Endothelial cell of umbilical vein (primary cell): Measurements from ENCODE around the gene SH3PXD2A. TPM values are rescaled to one million over a fixed set of nuclear protein-coding genes. Genes with fewer than 3 reads are reported as not detected.

Experiments used
- BruUV-seq: library from RNA; stranded (reverse); fragments of 400-500 nt; replicated peaks from 2 replicates; lab custom pipeline; 2021; lab: Mats Ljungman, UMichigan
- CTCF ChIA-PET: fragments of 300-600, 350-600 bp; sonication (Branson Sonifier 250); formaldehyde crosslinking; loops from one replicate; lab custom pipeline; 2021; ENCODE audit warnings: antibody characterized with exemption, inconsistent platforms; lab: Charles Lee
- POLR2A ChIA-PET: fragments of 300-600, 350-600 bp; sonication (Branson Sonifier 250); formaldehyde crosslinking; loops from one replicate; lab custom pipeline; 2021; ENCODE audit warnings: antibody characterized with exemption, inconsistent platforms; lab: Charles Lee
- DNase-seq: peaks from one replicate; pipeline ENCODE4 v3.0.0-alpha.2; 2011; ENCODE audit warnings: low read depth, low spot score
- FAIRE-seq: peaks from 2 replicates; lab custom pipeline; 2011; peaks lifted over from hg19 to GRCh38; lab: Jason Lieb, UNC
- H2AFZ ChIP-seq: 2 replicates; pipeline ENCODE4 v1.6.0; 2012; ENCODE audit warnings: low read depth, low read length, control low read depth, inconsistent platforms
- H3K27ac ChIP-seq: 2 replicates; pipeline ENCODE4 v1.5.1; 2011; ENCODE audit warnings: low read depth, mild to moderate bottlenecking, control low read depth, low read length, moderate library complexity; ENCODE audit not compliant: insufficient read depth
- H3K27me3 ChIP-seq, 2 experiments: 2 replicates each; pipeline versions ENCODE4 v1.6.0 to v1.6.1; 2011; ENCODE audit warnings: low read length in 2 of 2, mixed read lengths in 1 of 2; ENCODE audit not compliant: control insufficient read depth in 2 of 2, insufficient read depth in 2 of 2
- H3K36me3 ChIP-seq, 2 experiments: 2 replicates in 1 of 2; 3 replicates in 1 of 2; pipeline ENCODE4 v1.5.1; 2011; ENCODE audit warnings: low read length in 2 of 2, mild to moderate bottlenecking in 1 of 2, moderate library complexity in 1 of 2; ENCODE audit not compliant: control insufficient read depth in 2 of 2, insufficient read depth in 2 of 2; ENCODE audit errors: extremely low read depth in 1 of 2
- H3K4me1 ChIP-seq: 3 replicates; pipeline ENCODE4 v1.5.1; 2011; ENCODE audit warnings: mild to moderate bottlenecking, low read length; ENCODE audit not compliant: control insufficient read depth, insufficient read depth; ENCODE audit errors: extremely low read depth
- H3K4me2 ChIP-seq: 2 replicates; pipeline ENCODE4 v1.6.1; 2011; ENCODE audit warnings: low read length, control low read depth, mixed read lengths; ENCODE audit not compliant: insufficient read depth
- H3K4me3 ChIP-seq, 3 experiments: fragments of 200-600 bp in 1 of 3; sonication (generic), shearing (Covaris generic) in 1 of 3; replicated peaks in 1 of 3; 2 replicates each; pipeline ENCODE4 v1.5.1; 2011 to 2016; ENCODE audit warnings: control low read depth in 3 of 3, low read length in 3 of 3, mild to moderate bottlenecking in 2 of 3, inconsistent platforms in 1 of 3, low read depth in 1 of 3, moderate library complexity in 1 of 3; ENCODE audit not compliant: insufficient read depth in 1 of 3
- H3K79me2 ChIP-seq: 2 replicates; pipeline ENCODE4 v1.6.0; 2012; ENCODE audit warnings: low read length, inconsistent platforms; ENCODE audit not compliant: control insufficient read depth, insufficient read depth
- H3K9ac ChIP-seq: replicated peaks from 2 replicates; pipeline ENCODE3; 2011; ENCODE audit warnings: low read length, control low read depth; ENCODE audit not compliant: insufficient read depth; ENCODE audit errors: extremely low read depth
- H3K9me1 ChIP-seq: replicated peaks from 3 replicates; pipeline ENCODE4 v1.6.0; 2011; ENCODE audit warnings: mild to moderate bottlenecking, low read length; ENCODE audit not compliant: control insufficient read depth, insufficient read depth; ENCODE audit errors: extremely low read depth
- H3K9me3 ChIP-seq: replicated peaks from 2 replicates; pipeline ENCODE4 v1.5.1; 2012; ENCODE audit warnings: low read length, inconsistent platforms; ENCODE audit not compliant: control insufficient read depth, insufficient read depth
- H4K20me1 ChIP-seq: replicated peaks from 2 replicates; pipeline ENCODE3; 2011; ENCODE audit warnings: mild to moderate bottlenecking, low read length; ENCODE audit not compliant: control insufficient read depth, insufficient read depth; ENCODE audit errors: extremely low read depth
- CTCF ChIP-seq, 2 donors: IDR thresholded peaks; 1 replicate in 1 of 2; 2 replicates in 1 of 2; pipeline ENCODE4 v1.5.1; 2011; ENCODE audit warnings: low read length in 2 of 2, mild to moderate bottlenecking in 2 of 2, moderate library complexity in 2 of 2, control low read depth in 1 of 2, inconsistent platforms in 1 of 2, low read depth in 1 of 2; ENCODE audit not compliant: insufficient read depth in 1 of 2; ENCODE audit errors: extremely low read depth in 1 of 2
- EZH2 ChIP-seq: IDR thresholded peaks from 2 replicates; pipeline ENCODE4 v1.6.1; 2012; ENCODE audit warnings: borderline replicate concordance, low read depth, mild to moderate bottlenecking, moderate library complexity, low read length, inconsistent platforms; ENCODE audit not compliant: severe bottlenecking
- GATA2 ChIP-seq: IDR thresholded peaks from 2 replicates; pipeline ENCODE4 v1.7.0; 2011; ENCODE audit warnings: low read depth, mild to moderate bottlenecking, moderate library complexity, mixed read lengths, low read length; ENCODE audit not compliant: insufficient read length, insufficient read depth
- JUN ChIP-seq: IDR thresholded peaks from 2 replicates; pipeline ENCODE4 v1.6.1; 2011; ENCODE audit warnings: borderline replicate concordance, low read depth; ENCODE audit not compliant: insufficient read length, insufficient read depth
- MYC ChIP-seq: IDR thresholded peaks from one replicate; pipeline ENCODE4 v1.6.1; 2011; ENCODE audit warnings: mild to moderate bottlenecking, low read depth, low read length
- POLR2A ChIP-seq: IDR thresholded peaks from 2 replicates; pipeline ENCODE4 v1.6.1; 2012; ENCODE audit warnings: low read depth, mild to moderate bottlenecking, control low read depth, low read length
- POLR2AphosphoS5 ChIP-seq: IDR thresholded peaks from 2 replicates; pipeline ENCODE4 v1.6.1; 2012; ENCODE audit warnings: low read depth, mild to moderate bottlenecking, control low read depth, low read length, moderate library complexity; ENCODE audit not compliant: insufficient read depth
- dilution Hi-C: fragments of 300-500 bp; cut with MboI; formaldehyde crosslinking; loops from one replicate; pipeline ENCODE4 v1.15.0; 2019; ENCODE audit warnings: low sequenced_read_pairs; ENCODE audit not compliant: extremely low pct_ligation_motif_present
- intact Hi-C: fragments of 100-400 bp; cut with micrococcal nuclease; formaldehyde crosslinking; loops from one replicate; pipeline ENCODE4 v1.10.0; 2022
- polyA plus RNA-seq, 4 experiments: library from polyadenylated mRNA; depleted of rRNA in 3 of 4; stranded (reverse) in 3 of 4; unstranded in 1 of 4; fragments of >200 nt; gene quantifications; 2 replicates each; pipeline versions ENCODE4 v1.2.1 to v1.2.3, GENCODE V29; 2011 to 2012; ENCODE audit warnings: missing spikeins in 1 of 4
- total RNA-seq: library from RNA; stranded (reverse); gene quantifications from 2 replicates; pipeline ENCODE4 v1.2.3, GENCODE V29; 2021
- TF ChIP-seq, protein P1 (sequence below): IDR thresholded peaks from 2 replicates; pipeline ENCODE4 v1.6.1; 2011; ENCODE audit not compliant: insufficient read depth, insufficient read length

SH3PXD2A gene
- total and polyA plus RNA-seq, 2 donors (not counting 3 experiments of a cell fraction or from before 2014, with no cell fraction given) = 1.4 to 5.1 TPM

DNA sequence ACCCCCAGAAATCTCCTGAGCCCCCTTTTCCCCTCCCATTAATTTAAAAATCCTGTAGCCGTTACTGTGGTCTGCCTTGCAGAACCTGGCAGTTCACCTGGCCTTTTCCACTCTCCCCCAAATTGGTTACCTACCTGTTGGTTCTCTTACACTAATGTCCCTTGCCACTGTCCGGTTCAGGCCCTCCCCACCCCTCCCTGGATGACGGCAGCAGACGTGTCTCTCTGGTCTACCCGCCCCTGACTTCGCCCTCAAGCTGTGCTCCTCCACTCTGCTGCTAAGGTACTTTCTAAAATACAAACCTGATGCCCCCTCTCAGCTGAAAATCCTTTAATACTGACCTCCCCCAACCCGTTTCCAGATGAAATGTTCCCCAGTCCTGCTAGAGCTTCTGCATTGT, 15.6 kb upstream of the SH3PXD2A start:
- no peaks in the 10 kb centered on the region for H3K79me2 ChIP-seq
- intact Hi-C loops (no loop called here), dilution Hi-C loops (loop anchor here (25.0 kb wide), 1 partner anchor 159 kb away; no protein-coding TSS in a partner anchor)
- no peak overlapping the region for H3K4me2 ChIP-seq
- DNase-seq (no peak), FAIRE-seq (no peak)
- BruUV-seq = no TSS peak
- no peaks in the 10 kb centered on the region for H3K9me1 ChIP-seq
- no peak overlapping the region for H3K9ac ChIP-seq
- H3K4me3 ChIP-seq = no peak overlapping the region
- TF ChIP-seq JUN (no peak), POLR2A (no peak), POLR2AphosphoS5 (no peak), MYC (no peak), GATA2 (no peak), EZH2 (no peak), CTCF (IDR thresholded peaks at IDR 0.05; ENCODE audit: extremely low read depth in 1 of 2, insufficient read depth in 1 of 2, low read depth in 1 of 2, low read length in 2 of 2) (no peak)
- TF ChIP-seq, protein P1, sequence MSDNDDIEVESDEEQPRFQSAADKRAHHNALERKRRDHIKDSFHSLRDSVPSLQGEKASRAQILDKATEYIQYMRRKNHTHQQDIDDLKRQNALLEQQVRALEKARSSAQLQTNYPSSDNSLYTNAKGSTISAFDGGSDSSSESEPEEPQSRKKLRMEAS = no peak
- no peaks in the 10 kb centered on the region for H3K9me3 ChIP-seq
- H3K36me3 ChIP-seq = no peaks in the 10 kb centered on the region
- H3K4me1 ChIP-seq = no peaks in the 10 kb centered on the region
- ChIA-PET CTCF (no interaction called here), POLR2A (no interaction called here)
- no peak overlapping the region for H2AFZ ChIP-seq
- no peak overlapping the region for H3K27ac ChIP-seq
- H4K20me1 ChIP-seq = no peaks in the 10 kb centered on the region
- H3K27me3 ChIP-seq = peaks cover 0 to 4% of the 10 kb centered on the region in 2 experiments
